ENCODE data around the gene GAMT.

GRCh38 chr19:1357531-1358109 lies 43.7 kb downstream of the GAMT start:
- no peak for TF ChIP-seq CTCF (IDR thresholded peaks at IDR 0.05; ENCODE audit: extremely low read depth in 1 of 2, insufficient read depth in 1 of 2, low read depth in 1 of 2, low read length in 2 of 2)
- TF ChIP-seq POLR2AphosphoS5 (IDR thresholded peaks at IDR 0.05; ENCODE audit: insufficient read depth, low read depth, low read length), result no peak
- no peak for TF ChIP-seq POLR2A (IDR thresholded peaks at IDR 0.05; ENCODE audit: low read depth, low read length)
- no peak for TF ChIP-seq EZH2 (IDR thresholded peaks at IDR 0.05; ENCODE audit: borderline replicate concordance, low read depth, low read length, severe bottlenecking)
- TF ChIP-seq JUN (IDR thresholded peaks at IDR 0.05; ENCODE audit: borderline replicate concordance, insufficient read depth, insufficient read length, low read depth), result no peak
- TF ChIP-seq, protein P1, sequence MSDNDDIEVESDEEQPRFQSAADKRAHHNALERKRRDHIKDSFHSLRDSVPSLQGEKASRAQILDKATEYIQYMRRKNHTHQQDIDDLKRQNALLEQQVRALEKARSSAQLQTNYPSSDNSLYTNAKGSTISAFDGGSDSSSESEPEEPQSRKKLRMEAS (IDR thresholded peaks at IDR 0.05; ENCODE audit: insufficient read depth, insufficient read length), result no peak
- TF ChIP-seq MYC (IDR thresholded peaks at IDR 0.05; ENCODE audit: low read depth, low read length), result no peak
- TF ChIP-seq FOS (IDR thresholded peaks at IDR 0.05; ENCODE audit: borderline replicate concordance, insufficient read depth, low read length), result no peak
- no peak for TF ChIP-seq GATA2 (IDR thresholded peaks at IDR 0.05; ENCODE audit: insufficient read depth, insufficient read length, low read depth, low read length)
